HepG2 (cell line): ENCODE measurements around the gene BCL7A. TPM values are rescaled to one million over a fixed set of nuclear protein-coding genes. Genes with fewer than 3 reads are reported as not detected.

ENCODE experiments used
- ATAC-seq: fragments of 200-7000 bp; cut with Tn5 transposase; 3 replicates; pipeline ENCODE4 v1.9.1; 2020; ENCODE audit warnings: mild to moderate bottlenecking, moderate library complexity
- BruUV-seq: library from RNA; stranded (reverse); fragments of 400-500 nt; replicated peaks from 2 replicates; lab custom pipeline; 2021; lab: Mats Ljungman, UMichigan
- CTCF ChIA-PET: fragments of 300-600 bp; formaldehyde crosslinking; extraction: SDS; loops from one replicate; lab custom pipeline; 2021; ENCODE audit warnings: low total read pairs, inconsistent platforms, low intra/inter-chr PET ratio; lab: Yijun Ruan, JAX
- POLR2A ChIA-PET: fragments of 350-600 bp; sonication (Branson Sonifier 250); formaldehyde crosslinking; loops from one replicate; lab custom pipeline; 2020; ENCODE audit warnings: antibody characterized with exemption, inconsistent platforms; lab: Yijun Ruan, JAX
- DNase-seq: peaks from one replicate; pipeline ENCODE4 v3.0.0-alpha.2; 2015; ENCODE audit warnings: low spot score
- FAIRE-seq: peaks from 3 replicates; lab custom pipeline; 2011; peaks lifted over from hg19 to GRCh38; lab: Jason Lieb, UNC
- H2AFZ ChIP-seq: one replicate; pipeline ENCODE4 v1.6.1; 2011; ENCODE audit warnings: low read length, inconsistent platforms
- H3K27ac ChIP-seq: fragments of 300-600 bp; 3 replicates; pipeline ENCODE4 v1.8.0; 2011; ENCODE audit warnings: mixed run types, mild to moderate bottlenecking, mixed read lengths, low read length, inconsistent platforms; ENCODE audit not compliant: insufficient read depth; ENCODE audit errors: extremely low read length
- H3K27me3 ChIP-seq, 2 experiments: fragments of 200-600 bp in 1 of 2; 2 replicates in 1 of 2; 3 replicates in 1 of 2; pipeline versions ENCODE4 v1.6.0 to v1.8.0; 2011; ENCODE audit warnings: low read length in 2 of 2, mild to moderate bottlenecking in 2 of 2, moderate library complexity in 2 of 2, inconsistent platforms in 1 of 2; ENCODE audit not compliant: insufficient read depth in 2 of 2, control insufficient read depth in 1 of 2
- H3K36me3 ChIP-seq, 2 experiments: fragments of 200-600 bp in 1 of 2; replicated peaks in 1 of 2; 2 replicates in 1 of 2; 3 replicates in 1 of 2; pipeline versions ENCODE4 v1.5.1 to v1.8.0; 2011; ENCODE audit warnings: low read length in 2 of 2, inconsistent platforms in 1 of 2; ENCODE audit not compliant: insufficient read depth in 2 of 2, control insufficient read depth in 1 of 2
- H3K4me1 ChIP-seq: 2 replicates; pipeline ENCODE4 v1.5.1; 2012; ENCODE audit warnings: low read length, inconsistent platforms; ENCODE audit not compliant: insufficient read depth
- H3K4me2 ChIP-seq: 2 replicates; pipeline ENCODE4 v1.6.0; 2011; ENCODE audit warnings: low read depth, low read length, inconsistent platforms
- H3K4me3 ChIP-seq, 3 experiments: fragments of 200-600 bp in 1 of 3; sonication (generic), shearing (Covaris generic) in 1 of 3; replicated peaks in 1 of 3; 2 replicates each; pipeline ENCODE4 v1.5.1; 2011 to 2016; ENCODE audit warnings: low read length in 3 of 3, inconsistent platforms in 2 of 3, low read depth in 2 of 3, mild to moderate bottlenecking in 2 of 3, control low read depth in 1 of 3, mixed read lengths in 1 of 3; ENCODE audit not compliant: insufficient read depth in 1 of 3
- H3K79me2 ChIP-seq: one replicate; pipeline ENCODE4 v1.6.1; 2011; ENCODE audit warnings: low read length, inconsistent platforms; ENCODE audit not compliant: insufficient read depth
- H3K9ac ChIP-seq: 2 replicates; pipeline ENCODE4 v1.6.0; 2011; ENCODE audit warnings: mild to moderate bottlenecking, low read depth, low read length, inconsistent platforms; ENCODE audit not compliant: insufficient read depth
- H3K9me3 ChIP-seq: 2 replicates; pipeline ENCODE4 v1.5.1; 2012; ENCODE audit warnings: mild to moderate bottlenecking, low read length
- H4K20me1 ChIP-seq: 2 replicates; pipeline ENCODE4 v1.6.0; 2011; ENCODE audit warnings: inconsistent platforms, mild to moderate bottlenecking, low read length, moderate library complexity; ENCODE audit not compliant: insufficient read depth
- ARID3A ChIP-seq: IDR thresholded peaks from 2 replicates; pipeline ENCODE4 v1.6.1; 2012; ENCODE audit warnings: low read depth, low read length, improper control_type of control experiment
- ATF1 ChIP-seq: IDR thresholded peaks from 2 replicates; pipeline ENCODE4 v1.6.1; 2016; ENCODE audit warnings: mild to moderate bottlenecking, control low read depth
- CREB1 ChIP-seq, 2 experiments: fragments of 450-650 bp in 1 of 2; IDR thresholded peaks; 2 replicates each; pipeline ENCODE4 v1.6.1; 2016 to 2017; ENCODE audit warnings: control low read depth in 1 of 2, mild to moderate bottlenecking in 1 of 2, missing compliant biosample characterization in 1 of 2, missing genetic modification characterization in 1 of 2
- EZH2 ChIP-seq: conservative IDR thresholded peaks from 2 replicates; pipeline ENCODE4 v1.6.1; 2012; ENCODE audit warnings: mild to moderate bottlenecking, low read depth, low read length, moderate library complexity
- KDM2A ChIP-seq: sonication (generic); formaldehyde crosslinking; IDR thresholded peaks from 2 replicates; pipeline ENCODE4 v1.4.0; 2020; ENCODE audit warnings: low read depth, missing genetic modification reagents, borderline replicate concordance
- MBNL3 ChIP-seq: fragments of 250-450 bp; sonication (Bioruptor Pico); conservative IDR thresholded peaks from 2 replicates; pipeline ENCODE4 v1.8.0; 2022; ENCODE audit warnings: mild to moderate bottlenecking, inconsistent platforms
- SMAD9 ChIP-seq: sonication (generic); formaldehyde crosslinking; IDR thresholded peaks from 2 replicates; pipeline ENCODE4 v1.5.1; 2020; ENCODE audit warnings: mild to moderate bottlenecking, missing genetic modification reagents
- SPEN ChIP-seq: sonication (generic); formaldehyde crosslinking; IDR thresholded peaks from 2 replicates; pipeline ENCODE4 v1.5.1; 2020; ENCODE audit warnings: low read depth, mild to moderate bottlenecking, missing genetic modification reagents
- TERF1 ChIP-seq: sonication (generic); formaldehyde crosslinking; IDR thresholded peaks from 2 replicates; pipeline ENCODE4 v1.8.0; 2022; ENCODE audit warnings: mild to moderate bottlenecking, missing genetic modification reagents, moderate library complexity
- ZFP91 ChIP-seq: sonication (generic); formaldehyde crosslinking; IDR thresholded peaks from 2 replicates; pipeline ENCODE4 v1.9.0; 2022; ENCODE audit warnings: missing genetic modification reagents, mild to moderate bottlenecking, borderline replicate concordance
- ZNF235 ChIP-seq: sonication (generic); formaldehyde crosslinking; IDR thresholded peaks from 2 replicates; pipeline ENCODE4 v1.8.1; 2023; ENCODE audit warnings: mild to moderate bottlenecking, missing genetic modification reagents, borderline replicate concordance
- ZNF251 ChIP-seq: sonication (generic); formaldehyde crosslinking; IDR thresholded peaks from 2 replicates; pipeline ENCODE4 v1.9.0; 2021; ENCODE audit warnings: mild to moderate bottlenecking, missing genetic modification reagents
- ZNF30 ChIP-seq: sonication (generic); formaldehyde crosslinking; IDR thresholded peaks from 2 replicates; pipeline ENCODE4 v1.5.0; 2020; ENCODE audit warnings: mild to moderate bottlenecking, missing genetic modification reagents
- ZNF557 ChIP-seq: sonication (generic); formaldehyde crosslinking; IDR thresholded peaks from 2 replicates; pipeline ENCODE4 v1.4.0; 2020; ENCODE audit warnings: missing genetic modification reagents
- ZNF629 ChIP-seq: sonication (generic); formaldehyde crosslinking; conservative IDR thresholded peaks from 2 replicates; pipeline ENCODE4 v1.5.0; 2020; ENCODE audit warnings: missing genetic modification reagents
- ZNF790 ChIP-seq: sonication (generic); formaldehyde crosslinking; IDR thresholded peaks from 2 replicates; pipeline ENCODE4 v1.8.0; 2022; ENCODE audit warnings: missing genetic modification reagents, mild to moderate bottlenecking, borderline replicate concordance
- WGBS: methylation state at CpG from one replicate; pipeline ENCODE4 v1.1.6; 2017; ENCODE audit warnings: low lambda C conversion rate; 5-methylcytosine and 5-hydroxymethylcytosine counted together
- in situ Hi-C: cut with HindIII; loops from 2 replicates; pipeline ENCODE4 v1.10.0; 2017; ENCODE audit warnings: low pct_unique_long_range_greater_than_20kb; ENCODE audit not compliant: extremely low pct_ligation_motif_present
- intact Hi-C: fragments of 100-400 bp; cut with micrococcal nuclease; formaldehyde crosslinking; loops from one replicate; pipeline ENCODE4 v1.10.0; 2022; ENCODE audit not compliant: unreplicated experiment
- polyA plus RNA-seq, 8 experiments: library from polyadenylated mRNA; depleted of rRNA in 3 of 8; stranded (reverse) in 7 of 8; unstranded in 1 of 8; fragments of >200 nt; fragmentation: Illumina TruSeq in 4 of 8; extraction: Trizol in 4 of 8; gene quantifications; 2 replicates each; pipeline versions ENCODE4 v1.2.1 to v1.2.3, GENCODE V29; 2011 to 2016; ENCODE audit warnings: low read depth in 4 of 8, missing spikeins in 1 of 8, mixed read lengths in 1 of 8; ENCODE audit not compliant: insufficient read depth in 1 of 8
- total RNA-seq, 5 experiments: library from RNA; depleted of rRNA; stranded (reverse); fragments of >200 nt; fragmentation: Illumina TruSeq; extraction: Trizol; gene quantifications; 2 replicates each; pipeline ENCODE4 v1.2.3, GENCODE V29; 2016; ENCODE audit warnings: low read depth in 1 of 5

BCL7A gene
- total and polyA plus RNA-seq, 2 of the 13 experiments (the other 11 are each of a cell fraction or from before 2014, with no cell fraction given): 4.1 to 6.2 TPM

- ChIA-PET POLR2A (no interaction called here), CTCF (no interaction called here)
- Histone ChIP-seq H3K4me2 (no peak overlapping the region), H2AFZ (no peak overlapping the region), H3K36me3 (peaks cover 11 to 30% of the 10 kb centered on the region in 2 experiments; a peak in 4 of 5 replicates), H3K79me2 (no peaks in the 10 kb centered on the region), H3K27me3 (no peaks in the 10 kb centered on the region), H4K20me1 (no peaks in the 10 kb centered on the region), H3K4me1 (peaks cover 14% of the 10 kb centered on the region), H3K9me3 (no peaks in the 10 kb centered on the region), H3K9ac (no peak overlapping the region), H3K27ac (no peak overlapping the region), H3K4me3 (no peak overlapping the region)
- 96% methylated on average over 11 of the region's 11 CpGs for WGBS
- BruUV-seq: no TSS peak
- no peak for ATAC-seq
- no peak for FAIRE-seq
- intact Hi-C loops (no loop called here), in situ Hi-C loops (loop anchor here (5.0 to 10.0 kb wide), 2 partner anchors 65 to 128 kb away; partner anchors contain the start of gene LRRC43)
- DNase-seq: no peak
- TF ChIP-seq ARID3A (no peak), ZNF557 (CRISPR knock-in tag) (no peak), CREB1 (IDR thresholded peaks at IDR 0.05) (no peak), CREB1 (CRISPR knock-in tag; IDR thresholded peaks at IDR 0.05) (no peak), MBNL3 (CRISPR knock-in tag) (no peak), ATF1 (CRISPR knock-in tag) (no peak), TERF1 (CRISPR knock-in tag) (no peak), ZNF251 (CRISPR knock-in tag) (no peak), ZNF629 (CRISPR knock-in tag) (no peak), SMAD9 (no peak), ZFP91 (CRISPR knock-in tag) (no peak), KDM2A (CRISPR knock-in tag) (no peak), ZNF30 (CRISPR knock-in tag) (no peak), ZNF790 (no peak), ZNF235 (CRISPR knock-in tag) (no peak), SPEN (CRISPR knock-in tag) (no peak), EZH2 (no peak)
Observed at GRCh38 chr12:122057007-122057735, 35.5 kb downstream of the BCL7A start.
